NCI-H226 (cell line): Measurements from ENCODE around the gene FRY.
"Not testable (repeated sequence)": the region's sequence is repeated elsewhere in the genome, so short reads cannot be mapped to it uniquely, and the experiment has no call there.

Experiments used
- DNase-seq: peaks from one replicate; pipeline ENCODE4 v3.0.0-alpha.2; 2015

The FRY gene

GRCh38 chr13:32031025-32031814 is at the start of gene FRY:
TSS of gene FRY (plus strand) at chr13:32031774. CDS start at chr13:32031796, 22 bp downstream.
- peak; percentile 49 for DNase-seq

GRCh38 chr13:31982124-31982523 is 49.5 kb upstream of the FRY start:
- no peak for DNase-seq

- peak; percentile 66 for DNase-seq
These were observed 49.0 kb upstream of the FRY start for GRCh38 chr13:31982540-31982939.

GRCh38 chr13:31983696-31984095 is 47.9 kb upstream of the FRY start:
- DNase-seq: not testable (repeated sequence)

GRCh38 chr13:31984388-31984787 is 47.2 kb upstream of the FRY start:
- DNase-seq: not testable (repeated sequence)

GRCh38 chr13:31986676-31987470 is 44.7 kb upstream of the FRY start:
- DNase-seq: no peak

DNA sequence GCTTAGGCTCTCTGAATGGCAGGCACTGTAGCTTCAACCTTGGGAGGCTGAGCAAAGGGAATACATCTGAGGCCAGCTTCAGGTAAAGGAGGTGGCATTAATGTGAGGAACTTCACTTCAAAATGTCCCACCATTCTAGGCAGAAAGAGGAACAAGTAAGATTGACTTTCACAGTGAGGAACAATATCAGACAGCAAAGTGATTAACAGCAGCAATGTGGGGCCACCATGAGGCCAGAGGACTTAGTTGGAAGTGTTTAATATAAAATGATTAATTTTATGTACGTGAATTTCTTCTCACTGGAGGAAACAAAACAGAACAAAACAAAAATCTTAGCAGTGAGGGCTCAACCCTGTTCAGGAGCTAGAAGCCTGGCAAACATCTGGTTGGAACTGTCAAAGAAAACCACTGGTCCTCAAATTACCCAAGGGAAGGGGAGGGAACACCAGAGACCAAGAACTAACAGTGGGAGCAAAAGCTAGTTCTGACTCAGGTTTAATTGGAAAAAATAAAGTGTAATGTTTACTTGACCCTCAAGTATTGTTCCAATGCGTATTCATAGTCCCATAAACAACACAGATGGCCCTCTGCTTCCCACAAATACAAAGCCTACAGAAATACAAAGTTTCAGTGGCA is 43.9 kb upstream of the FRY start:
- no peak for DNase-seq

DNA sequence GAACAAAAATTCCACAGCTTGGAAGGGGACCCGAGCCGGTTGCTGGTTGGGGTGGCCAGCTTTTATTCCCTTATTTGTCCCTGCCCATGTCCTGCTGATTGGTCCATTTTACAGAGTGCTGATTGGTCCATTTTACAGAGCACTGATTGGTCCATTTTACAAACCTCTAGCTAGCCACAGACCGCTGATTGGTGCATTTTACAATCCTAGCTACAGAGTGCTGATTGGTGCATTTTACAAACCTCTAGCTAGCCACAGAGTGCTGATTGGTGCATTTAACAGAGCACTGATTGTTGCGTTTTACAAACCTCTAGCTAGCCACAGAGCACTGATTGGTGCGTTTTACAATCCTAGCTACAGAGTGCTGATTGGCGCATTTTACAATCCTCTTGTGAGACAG is 37.2 kb upstream of the FRY start:
- DNase-seq: not testable (repeated sequence)

GRCh38 chr13:31996601-31997000 is 35.0 kb upstream of the FRY start:
- DNase-seq: no peak

- no peak for DNase-seq
These were observed 33.9 kb upstream of the FRY start for GRCh38 chr13:31997641-31998040.

- DNase-seq: peak; percentile 10
These were observed 33.4 kb upstream of the FRY start for GRCh38 chr13:31998131-31998530.

DNA sequence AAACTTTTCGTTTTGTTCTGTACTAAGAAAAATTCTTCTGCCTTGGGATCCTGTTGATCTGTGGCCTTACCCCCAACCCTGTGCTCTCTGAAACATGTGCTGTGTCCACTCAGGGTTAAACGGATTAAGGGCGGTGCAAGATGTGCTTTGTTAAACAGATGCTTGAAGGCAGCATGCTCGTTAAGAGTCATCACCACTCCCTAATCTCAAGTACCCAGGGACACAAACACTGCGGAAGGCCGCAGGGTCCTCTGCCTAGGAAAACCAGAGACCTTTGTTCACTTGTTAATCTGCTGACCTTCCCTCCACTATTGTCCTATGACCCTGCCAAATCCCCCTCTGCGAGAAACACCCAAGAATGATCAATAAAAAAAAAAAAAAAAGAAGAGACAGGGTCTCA is 30.8 kb upstream of the FRY start:
- not testable (repeated sequence) for DNase-seq

GRCh38 chr13:32001154-32001768 is 30.3 kb upstream of the FRY start:
- peak; percentile 13 for DNase-seq

GRCh38 chr13:32001769-32002168 is 29.8 kb upstream of the FRY start:
- no peak for DNase-seq

DNA sequence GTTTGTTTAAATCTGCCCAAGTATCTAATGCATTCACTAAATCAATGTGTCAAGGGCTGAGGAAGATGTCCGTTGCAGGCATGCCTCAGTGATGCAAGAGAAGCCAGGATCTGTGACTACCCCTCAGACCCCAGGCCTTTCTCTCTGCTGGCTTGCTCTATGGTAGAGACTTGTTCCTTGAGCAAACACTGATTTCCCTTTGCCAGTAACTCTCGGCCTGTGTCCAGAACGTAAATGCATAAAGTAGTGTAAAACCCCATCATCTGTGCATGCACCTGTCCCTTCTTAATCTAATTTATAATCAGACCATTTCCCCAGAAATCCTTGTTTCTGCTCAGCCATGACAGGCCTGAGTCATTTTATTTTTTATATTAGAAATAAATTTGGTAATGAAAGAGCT is 28.7 kb upstream of the FRY start:
- DNase-seq: no peak

- DNase-seq: no peak
These were observed 24.1 kb upstream of the FRY start for GRCh38 chr13:32007494-32007893.

DNA sequence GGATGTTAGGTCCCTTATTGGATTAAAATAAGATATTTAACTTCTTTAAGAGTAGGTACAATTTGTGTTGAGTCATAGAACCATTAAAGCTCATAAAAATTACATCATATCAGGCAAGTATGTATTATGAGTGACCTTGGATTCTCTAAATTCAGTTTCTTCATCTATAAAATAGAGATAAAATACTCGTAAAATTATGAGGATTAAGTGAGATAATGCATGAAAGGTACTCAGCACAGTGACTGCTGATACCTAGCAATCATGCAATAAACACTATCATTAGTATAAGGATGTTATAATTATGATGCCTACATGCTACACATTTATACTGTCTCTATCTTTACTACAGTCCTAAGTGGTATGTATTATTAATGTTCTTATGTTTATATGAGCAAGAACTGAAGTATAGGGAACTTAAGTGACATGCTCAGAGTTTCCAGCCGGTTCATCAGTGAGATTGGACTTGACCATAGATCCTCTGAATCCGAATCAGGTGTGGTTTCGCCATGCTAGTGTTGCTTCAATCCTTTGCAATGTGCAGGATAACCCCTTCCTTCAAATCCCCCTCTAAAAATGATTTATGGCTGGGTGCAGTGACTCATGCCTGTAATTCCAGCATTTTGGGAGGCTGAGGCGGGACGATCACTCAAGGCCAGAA is 22.9 kb upstream of the FRY start:
- DNase-seq: no peak

DNA sequence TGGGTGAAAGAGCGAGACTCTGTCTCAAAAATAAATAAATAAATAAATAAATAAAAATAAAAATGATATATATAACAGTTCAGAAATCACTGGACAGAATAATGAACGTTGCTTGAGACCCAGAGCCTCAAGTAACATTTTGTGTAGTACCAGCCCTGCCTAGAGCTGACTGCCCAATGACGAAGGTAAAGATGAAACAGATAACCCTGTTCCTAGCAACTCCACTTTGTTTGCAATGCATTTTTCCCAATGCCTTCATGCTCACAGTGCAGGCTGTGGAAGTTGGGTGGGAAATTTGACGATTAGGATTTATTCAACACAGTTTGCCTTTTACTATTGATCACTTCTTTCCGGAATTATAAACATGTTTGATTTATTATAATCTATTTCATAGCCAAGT is 22.2 kb upstream of the FRY start:
- no peak for DNase-seq

DNA sequence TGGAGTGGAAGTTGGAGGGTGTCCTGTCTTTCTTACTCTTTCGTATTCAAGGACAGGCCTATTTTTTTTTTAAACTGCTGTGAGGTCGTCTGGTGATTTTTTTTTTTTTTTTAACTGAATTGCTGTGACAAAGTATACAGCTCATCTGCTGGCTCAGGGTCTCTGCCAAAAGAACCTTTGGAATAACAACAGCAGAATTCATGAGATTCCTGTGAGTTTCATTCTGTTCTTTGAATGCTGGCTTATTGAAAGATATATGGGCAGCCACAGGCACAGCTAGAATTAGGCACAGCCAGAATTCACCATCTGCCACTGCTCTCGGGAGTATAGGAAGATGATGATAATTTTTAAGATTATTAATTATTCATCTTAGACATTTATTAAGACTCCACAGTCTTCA is 21.4 kb upstream of the FRY start:
- no peak for DNase-seq

- DNase-seq: no peak
These were observed 19.6 kb upstream of the FRY start for GRCh38 chr13:32011971-32012370.

DNA sequence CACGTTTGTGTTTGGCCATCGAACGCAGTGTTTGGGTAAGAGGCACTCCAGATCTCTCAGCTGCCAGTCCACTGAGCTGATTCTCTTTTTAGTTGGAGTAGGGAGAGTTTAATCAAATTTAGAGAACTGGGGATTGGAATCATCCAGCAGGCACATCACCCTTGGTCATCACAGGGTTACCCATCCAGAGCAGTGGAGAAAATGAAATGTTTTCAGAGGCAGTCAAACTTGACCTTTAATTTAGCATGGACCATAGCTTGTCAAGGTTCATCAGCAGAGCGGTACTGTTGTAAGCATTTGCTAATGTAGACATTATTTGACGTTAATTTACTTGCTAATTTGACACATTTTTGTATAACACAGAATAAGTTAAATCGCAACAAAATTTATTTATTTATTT is 18.4 kb upstream of the FRY start:
- DNase-seq: no peak

GRCh38 chr13:32016119-32016518 is 15.5 kb upstream of the FRY start:
- no peak for DNase-seq

DNA sequence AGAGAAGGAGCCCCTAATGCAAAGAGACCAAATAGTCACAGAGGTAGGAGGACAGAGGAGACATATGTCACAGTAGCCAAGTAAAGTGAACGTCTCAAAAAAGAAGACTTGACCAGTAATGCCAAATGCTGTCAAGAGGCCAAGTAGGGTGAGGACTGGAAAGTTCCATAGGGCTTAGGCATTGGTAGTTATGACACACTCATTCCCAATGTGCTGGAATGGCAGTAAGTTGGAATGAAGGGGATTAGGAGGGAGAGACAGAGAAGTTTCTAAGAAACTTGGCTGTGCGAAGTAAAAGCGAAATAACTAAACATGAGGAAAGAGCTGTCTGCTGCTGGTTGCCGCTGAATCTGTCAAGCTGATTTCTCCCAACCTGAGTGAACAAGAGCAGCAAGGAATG is 14.9 kb upstream of the FRY start:
- no peak for DNase-seq
